Measurements from ENCODE around the gene CMYA5. TPM values are rescaled to one million over a fixed set of nuclear protein-coding genes. Genes with fewer than 3 reads are reported as not detected.
A peak's percentile ranks its signal among the peaks of the same experiment; 100 is the strongest.

The CMYA5 gene
- total and polyA plus RNA-seq, 9 of the 15 experiments (the other 6 are each of a cell fraction or from before 2014, with no cell fraction given) = 0.18 to 1.1 (median 0.32) TPM

- no peak overlapping the region for H3K4me3 ChIP-seq
- H3K27me3 ChIP-seq (ENCODE audit: control insufficient read depth in 2 of 2, insufficient read depth in 2 of 2, low read length in 2 of 2) = peaks cover 8 to 10% of the 10 kb centered on the region in 2 experiments; a peak in 3 of 5 replicates
- 0 out of 2 replicates have a peak overlapping the region, but pooled peaks have one; percentile 19 for H2AFZ ChIP-seq (ENCODE audit: low read depth, low read length)
- no peak overlapping the region for H3K27ac ChIP-seq (ENCODE audit: extremely low read depth, low read depth, low read length)
- peak; percentile 47; the same call in 1 of the 2 replicates for TF ChIP-seq MYNN (IDR thresholded peaks at IDR 0.05)
- no peak for TF ChIP-seq MYNN (CRISPR knock-in tag; IDR thresholded peaks at IDR 0.05)
- peak; percentile 39 for TF ChIP-seq NFE2 (IDR thresholded peaks at IDR 0.05; ENCODE audit: low read depth)
- TF ChIP-seq RBM22 (IDR thresholded peaks at IDR 0.05; ENCODE audit: low read depth, low read length, poor library complexity, severe bottlenecking) = no peak
- TF ChIP-seq FOXK2 (conservative IDR thresholded peaks at IDR 0.05 in 1 of 2, IDR thresholded peaks at IDR 0.05 in 1 of 2; ENCODE audit: low read depth in 2 of 2) = no peak
- TF ChIP-seq ETS2 (tag; IDR thresholded peaks at IDR 0.05; ENCODE audit: borderline replicate concordance, poor library complexity, severe bottlenecking) = no peak
- no peak for TF ChIP-seq TCF3 (CRISPR knock-in tag; IDR thresholded peaks at IDR 0.05)
- TF ChIP-seq ZNF316 (IDR thresholded peaks at IDR 0.05) = peak; percentile 74
- peak; percentile 23; the same call in 1 of the 2 replicates for TF ChIP-seq C11orf30 (IDR thresholded peaks at IDR 0.05; ENCODE audit: low read depth)
- peak overlapping the region in 1 of 2 experiments; percentile 36; a peak in 1 of 4 replicates for H3K9ac ChIP-seq (ENCODE audit: insufficient read depth in 1 of 2, low read depth in 2 of 2, low read length in 2 of 2)
- DNase-seq (ENCODE audit: extremely low read depth in 1 of 4, low spot score in 3 of 4) (no peak), ATAC-seq (no peak), FAIRE-seq (no peak)
- H3K4me1 ChIP-seq (replicated peaks in 1 of 2; ENCODE audit: control insufficient read depth in 2 of 2, insufficient read depth in 2 of 2, low read length in 2 of 2) = peaks cover 8 to 10% of the 10 kb centered on the region in 2 experiments; a peak in 4 of 5 replicates
- in situ Hi-C loops (cut with MboI) = no loop called here
- no peaks in the 10 kb centered on the region for H3K79me2 ChIP-seq (ENCODE audit: control insufficient read depth, insufficient read depth, low read length)
- intact Hi-C loops (cut with micrococcal nuclease) = no loop called here
- H3K9me3 ChIP-seq (replicated peaks; ENCODE audit: control insufficient read depth, insufficient read depth, low read depth, low read length) = no peaks in the 10 kb centered on the region
- ChIA-PET CTCF (ENCODE audit: low intra/inter-chr PET ratio) (no interaction called here), POLR2A (interaction anchor here (0.6 kb wide), 1 partner anchor 10 kb away, joined by 3 read pairs; no protein-coding TSS in a partner anchor)
- H3K9me1 ChIP-seq (ENCODE audit: control insufficient read depth, insufficient read depth, low read length) = no peaks in the 10 kb centered on the region
- BruUV-seq (replicated peaks) = no TSS peak
- no peaks in the 10 kb centered on the region for H3K36me3 ChIP-seq (ENCODE audit: control insufficient read depth, insufficient read depth, low read length)
- H3K4me2 ChIP-seq (ENCODE audit: insufficient read depth, low read length) = no peak overlapping the region
- whole genome bisulfite sequencing (ENCODE audit: insufficient coverage, low coverage, missing lambda C conversion rate) = 40% methylated on average over 12 of the region's 12 CpGs
- H4K20me1 ChIP-seq (replicated peaks; ENCODE audit: control insufficient read depth, insufficient read depth, low read length) = no peaks in the 10 kb centered on the region
Measured at GRCh38 chr5:79834754-79835714, 145.4 kb downstream of the CMYA5 start.

Data from K562 (cell line).